ENCODE data around the gene VPS35L. TPM values are rescaled to one million over a fixed set of nuclear protein-coding genes. Genes with fewer than 3 reads are reported as not detected.

Gene VPS35L
- total and polyA plus RNA-seq, 10 of the 15 experiments (the other 5 are each of a cell fraction or from before 2014, with no cell fraction given) = 14.9 to 44.1 (median 26.3) TPM

- CTCF ChIA-PET = no interaction called here
- POLR2A ChIA-PET = no interaction called here
- RAD21 ChIA-PET (ENCODE audit: unreplicated experiment) = no interaction called here
- intact Hi-C loops (cut with micrococcal nuclease; ENCODE audit: unreplicated experiment) = no loop called here
- Histone ChIP-seq H3K27me3 (replicated peaks in 1 of 2; ENCODE audit: control insufficient read depth in 2 of 2, insufficient read depth in 2 of 2, low read length in 1 of 2) (no peaks in the 10 kb centered on the region), H3K4me3 (no peak overlapping the region), H3K4me2 (ENCODE audit: control insufficient read depth, insufficient read depth) (no peak overlapping the region), H3K4me1 (ENCODE audit: control insufficient read depth, insufficient read depth, low read length) (0 out of 2 replicates have a peak, but pooled peaks cover 2% of the 10 kb centered on the region), H2AFZ (ENCODE audit: control insufficient read depth, low read depth, low read length) (no peak overlapping the region), H3K9me3 (replicated peaks; ENCODE audit: control insufficient read depth, insufficient read depth, low read length) (no peaks in the 10 kb centered on the region), H3K9ac (ENCODE audit: control insufficient read depth, insufficient read depth, low read length) (no peak overlapping the region), H4K20me1 (ENCODE audit: control insufficient read depth, insufficient read depth) (no peaks in the 10 kb centered on the region; the same call in 1 of the 2 replicates), H3K79me2 (ENCODE audit: control insufficient read depth, insufficient read depth, low read length) (no peaks in the 10 kb centered on the region), H3K36me3 (ENCODE audit: control insufficient read depth in 2 of 2, insufficient read depth in 2 of 2, low read length in 1 of 2) (peaks cover 16 to 19% of the 10 kb centered on the region in 2 experiments; a peak in 3 of 4 replicates), H3K27ac (ENCODE audit: control insufficient read depth, insufficient read depth) (no peak overlapping the region)
- FAIRE-seq (no peak), DNase-seq (ENCODE audit: low read depth, low spot score) (no peak), ATAC-seq (no peak)
- in situ Hi-C loops (cut with MboI) = no loop called here
- no TSS peak for BruUV-seq (replicated peaks)
- no peak for TF ChIP-seq IRF4 (IDR thresholded peaks at IDR 0.05; ENCODE audit: low read depth, low read length)
- no peak for TF ChIP-seq TCF3 (IDR thresholded peaks at IDR 0.05; ENCODE audit: borderline replicate concordance, insufficient read depth, low read depth, low read length)
- no peak for TF ChIP-seq IRF3 (IDR thresholded peaks at IDR 0.05)
- TF ChIP-seq SUZ12 (IDR thresholded peaks at IDR 0.05; ENCODE audit: unreplicated experiment) = no peak
- TF ChIP-seq EED (IDR thresholded peaks at IDR 0.05; ENCODE audit: low read depth) = no peak
- no peak for TF ChIP-seq MEF2A (IDR thresholded peaks at IDR 0.05; ENCODE audit: insufficient read depth, low read depth, low read length)
- TF ChIP-seq ATF3 (IDR thresholded peaks at IDR 0.05; ENCODE audit: borderline replicate concordance, extremely low read depth, low read depth, low read length) = no peak
- TF ChIP-seq USF2 (IDR thresholded peaks at IDR 0.05; ENCODE audit: borderline replicate concordance, low read depth, low read length) = no peak
- no peak for TF ChIP-seq MLLT1 (IDR thresholded peaks at IDR 0.05)
- TF ChIP-seq BACH1 (IDR thresholded peaks at IDR 0.05; ENCODE audit: borderline replicate concordance) = no peak
- TF ChIP-seq FOS (IDR thresholded peaks at IDR 0.05; ENCODE audit: borderline replicate concordance, extremely low read depth, insufficient read length) = no peak
- no peak for TF ChIP-seq JUND (IDR thresholded peaks at IDR 0.05; ENCODE audit: low read depth, low read length)
- no peak for TF ChIP-seq HCFC1 (IDR thresholded peaks at IDR 0.05; ENCODE audit: low read length)
- WGBS (ENCODE audit: insufficient coverage, insufficient replicate concordance, low lambda C conversion rate, missing lambda C conversion rate) = 78% methylated on average over 3 of the region's 3 CpGs
- SMC1A ChIA-PET (ENCODE audit: uncharacterized antibody, unreplicated experiment) = interaction anchor here (0.6 kb wide), 1 partner anchor 23 kb away, joined by 3 read pairs; no protein-coding TSS in a partner anchor
These were observed 145.6 kb downstream of the VPS35L start for GRCh38 chr16:19701091-19701490.
